HepG2 (cell line): ENCODE data around the gene MTTP. TPM values are rescaled to one million over a fixed set of nuclear protein-coding genes. Genes with fewer than 3 reads are reported as not detected.

Experiments used
- ATAC-seq: fragments of 200-7000 bp; cut with Tn5 transposase; 3 replicates; pipeline ENCODE4 v1.9.1; 2020; ENCODE audit warnings: mild to moderate bottlenecking, moderate library complexity
- BruUV-seq: library from RNA; stranded (reverse); fragments of 400-500 nt; replicated peaks from 2 replicates; lab custom pipeline; 2021; lab: Mats Ljungman, UMichigan
- CTCF ChIA-PET: fragments of 300-600 bp; formaldehyde crosslinking; extraction: SDS; loops from one replicate; lab custom pipeline; 2021; ENCODE audit warnings: low total read pairs, inconsistent platforms, low intra/inter-chr PET ratio; lab: Yijun Ruan, JAX
- POLR2A ChIA-PET: fragments of 350-600 bp; sonication (Branson Sonifier 250); formaldehyde crosslinking; loops from one replicate; lab custom pipeline; 2020; ENCODE audit warnings: antibody characterized with exemption, inconsistent platforms; lab: Yijun Ruan, JAX
- DNase-seq: peaks from one replicate; pipeline ENCODE4 v3.0.0-alpha.2; 2015; ENCODE audit warnings: low spot score
- FAIRE-seq: peaks from 3 replicates; lab custom pipeline; 2011; peaks lifted over from hg19 to GRCh38; lab: Jason Lieb, UNC
- H2AFZ ChIP-seq: one replicate; pipeline ENCODE4 v1.6.1; 2011; ENCODE audit warnings: low read length, inconsistent platforms
- H3K27ac ChIP-seq: fragments of 300-600 bp; 3 replicates; pipeline ENCODE4 v1.8.0; 2011; ENCODE audit warnings: mixed run types, mild to moderate bottlenecking, mixed read lengths, low read length, inconsistent platforms; ENCODE audit not compliant: insufficient read depth; ENCODE audit errors: extremely low read length
- H3K27me3 ChIP-seq, 2 experiments: fragments of 200-600 bp in 1 of 2; 2 replicates in 1 of 2; 3 replicates in 1 of 2; pipeline versions ENCODE4 v1.6.0 to v1.8.0; 2011; ENCODE audit warnings: low read length in 2 of 2, mild to moderate bottlenecking in 2 of 2, moderate library complexity in 2 of 2, inconsistent platforms in 1 of 2; ENCODE audit not compliant: insufficient read depth in 2 of 2, control insufficient read depth in 1 of 2
- H3K36me3 ChIP-seq, 2 experiments: fragments of 200-600 bp in 1 of 2; replicated peaks in 1 of 2; 2 replicates in 1 of 2; 3 replicates in 1 of 2; pipeline versions ENCODE4 v1.5.1 to v1.8.0; 2011; ENCODE audit warnings: low read length in 2 of 2, inconsistent platforms in 1 of 2; ENCODE audit not compliant: insufficient read depth in 2 of 2, control insufficient read depth in 1 of 2
- H3K4me1 ChIP-seq: 2 replicates; pipeline ENCODE4 v1.5.1; 2012; ENCODE audit warnings: low read length, inconsistent platforms; ENCODE audit not compliant: insufficient read depth
- H3K4me2 ChIP-seq: 2 replicates; pipeline ENCODE4 v1.6.0; 2011; ENCODE audit warnings: low read depth, low read length, inconsistent platforms
- H3K4me3 ChIP-seq, 3 experiments: fragments of 200-600 bp in 1 of 3; sonication (generic), shearing (Covaris generic) in 1 of 3; replicated peaks in 1 of 3; 2 replicates each; pipeline ENCODE4 v1.5.1; 2011 to 2016; ENCODE audit warnings: low read length in 3 of 3, inconsistent platforms in 2 of 3, low read depth in 2 of 3, mild to moderate bottlenecking in 2 of 3, control low read depth in 1 of 3, mixed read lengths in 1 of 3; ENCODE audit not compliant: insufficient read depth in 1 of 3
- H3K79me2 ChIP-seq: one replicate; pipeline ENCODE4 v1.6.1; 2011; ENCODE audit warnings: low read length, inconsistent platforms; ENCODE audit not compliant: insufficient read depth
- H3K9ac ChIP-seq: 2 replicates; pipeline ENCODE4 v1.6.0; 2011; ENCODE audit warnings: mild to moderate bottlenecking, low read depth, low read length, inconsistent platforms; ENCODE audit not compliant: insufficient read depth
- H3K9me3 ChIP-seq: 2 replicates; pipeline ENCODE4 v1.5.1; 2012; ENCODE audit warnings: mild to moderate bottlenecking, low read length
- H4K20me1 ChIP-seq: 2 replicates; pipeline ENCODE4 v1.6.0; 2011; ENCODE audit warnings: inconsistent platforms, mild to moderate bottlenecking, low read length, moderate library complexity; ENCODE audit not compliant: insufficient read depth
- ATF7 ChIP-seq, 2 experiments: fragments of 450-650 bp in 1 of 2; sonication (generic) in 1 of 2; formaldehyde crosslinking in 1 of 2; IDR thresholded peaks; 2 replicates each; pipeline versions ENCODE4 v1.4.0 to v1.6.1; 2016 to 2020; ENCODE audit warnings: antibody characterized with exemption in 1 of 2, mild to moderate bottlenecking in 1 of 2, missing genetic modification reagents in 1 of 2
- GABPB1 ChIP-seq: IDR thresholded peaks from 2 replicates; pipeline ENCODE4 v1.6.1; 2016; ENCODE audit warnings: mild to moderate bottlenecking, missing genetic modification reagents, moderate library complexity, missing compliant biosample characterization
- ISL2 ChIP-seq: sonication (generic); formaldehyde crosslinking; IDR thresholded peaks from 2 replicates; pipeline ENCODE4 v1.5.0; 2020; ENCODE audit warnings: missing genetic modification reagents
- MEIS1 ChIP-seq: sonication (generic); formaldehyde crosslinking; IDR thresholded peaks from 2 replicates; pipeline ENCODE4 v1.9.0; 2021; ENCODE audit warnings: mild to moderate bottlenecking, missing genetic modification reagents, moderate library complexity, borderline replicate concordance
- MIER3 ChIP-seq: IDR thresholded peaks from 2 replicates; pipeline ENCODE4 v1.6.1; 2016; ENCODE audit warnings: missing compliant biosample characterization, borderline replicate concordance
- SIN3A ChIP-seq: IDR thresholded peaks from 2 replicates; pipeline ENCODE4 v1.6.1; 2011; ENCODE audit warnings: low read depth, mild to moderate bottlenecking, control low read depth, low read length, borderline replicate concordance
- TEAD2 ChIP-seq: sonication (generic); formaldehyde crosslinking; IDR thresholded peaks from 2 replicates; pipeline ENCODE4 v1.9.0; 2021; ENCODE audit warnings: missing genetic modification reagents
- ZGPAT ChIP-seq: IDR thresholded peaks from 2 replicates; pipeline ENCODE4 v1.6.1; 2016; ENCODE audit warnings: mild to moderate bottlenecking
- ZNF670 ChIP-seq: sonication (generic); formaldehyde crosslinking; IDR thresholded peaks from 2 replicates; pipeline ENCODE4 v1.8.0; 2022; ENCODE audit warnings: mild to moderate bottlenecking, missing genetic modification reagents, borderline replicate concordance
- WGBS: methylation state at CpG from one replicate; pipeline ENCODE4 v1.1.6; 2017; ENCODE audit warnings: low lambda C conversion rate; 5-methylcytosine and 5-hydroxymethylcytosine counted together
- in situ Hi-C: cut with HindIII; loops from 2 replicates; pipeline ENCODE4 v1.10.0; 2017; ENCODE audit warnings: low pct_unique_long_range_greater_than_20kb; ENCODE audit not compliant: extremely low pct_ligation_motif_present
- intact Hi-C: fragments of 100-400 bp; cut with micrococcal nuclease; formaldehyde crosslinking; loops from one replicate; pipeline ENCODE4 v1.10.0; 2022; ENCODE audit not compliant: unreplicated experiment
- polyA plus RNA-seq, 8 experiments: library from polyadenylated mRNA; depleted of rRNA in 3 of 8; stranded (reverse) in 7 of 8; unstranded in 1 of 8; fragments of >200 nt; fragmentation: Illumina TruSeq in 4 of 8; extraction: Trizol in 4 of 8; gene quantifications; 2 replicates each; pipeline versions ENCODE4 v1.2.1 to v1.2.3, GENCODE V29; 2011 to 2016; ENCODE audit warnings: low read depth in 4 of 8, missing spikeins in 1 of 8, mixed read lengths in 1 of 8; ENCODE audit not compliant: insufficient read depth in 1 of 8
- total RNA-seq, 5 experiments: library from RNA; depleted of rRNA; stranded (reverse); fragments of >200 nt; fragmentation: Illumina TruSeq; extraction: Trizol; gene quantifications; 2 replicates each; pipeline ENCODE4 v1.2.3, GENCODE V29; 2016; ENCODE audit warnings: low read depth in 1 of 5

MTTP gene
- total and polyA plus RNA-seq, 2 of the 13 experiments (the other 11 are each of a cell fraction or from before 2014, with no cell fraction given), result 84.7 to 102 TPM

- Histone ChIP-seq H3K36me3 (peaks cover 13 to 67% of the 10 kb centered on the region in 2 experiments), H3K9me3 (no peaks in the 10 kb centered on the region), H2AFZ (no peak overlapping the region), H3K79me2 (no peaks in the 10 kb centered on the region), H3K27me3 (no peaks in the 10 kb centered on the region)
- CTCF ChIA-PET, result no interaction called here
- no peak for TF ChIP-seq ZNF670 (CRISPR knock-in tag)
- TF ChIP-seq SIN3A, result no peak
- TF ChIP-seq MIER3 (CRISPR knock-in tag), result no peak
- TF ChIP-seq ATF7 (IDR thresholded peaks at IDR 0.05), result peak; percentile 39; the same call in 1 of the 2 replicates
- TF ChIP-seq ATF7 (CRISPR knock-in tag; IDR thresholded peaks at IDR 0.05), result no peak
- TF ChIP-seq ISL2 (CRISPR knock-in tag), result no peak
- no peak for TF ChIP-seq MEIS1
- no peak for TF ChIP-seq GABPB1
- no peak for TF ChIP-seq ZGPAT (CRISPR knock-in tag)
- TF ChIP-seq TEAD2 (CRISPR knock-in tag), result no peak
- TF ChIP-seq, all 625 proteins: peak for 1
- 92% methylated on average over 3 of the region's 3 CpGs for WGBS
- POLR2A ChIA-PET, result no interaction called here
- Histone ChIP-seq H3K4me3 (no peak overlapping the region), H3K9ac (no peak overlapping the region), H3K27ac (no peak overlapping the region), H3K4me1 (no peaks in the 10 kb centered on the region), H3K4me2 (no peak overlapping the region), H4K20me1 (no peaks in the 10 kb centered on the region)
- in situ Hi-C loops (no loop called here), intact Hi-C loops (no loop called here)
- no peak for ATAC-seq
- DNase-seq, result no peak
- no peak for FAIRE-seq
- BruUV-seq, result no TSS peak
Observed at GRCh38 chr4:99612281-99612680, 37.7 kb downstream of the MTTP start.
